GM10266 (cell line): Measurements from ENCODE around the gene ERICH6B.

Experiments used
- DNase-seq: peaks from one replicate; pipeline ENCODE4 v3.0.0; 2012; ENCODE audit errors: extremely low spot score
- CTCF ChIP-seq: IDR thresholded peaks from 2 replicates; pipeline ENCODE4 v1.5.1; 2012; ENCODE audit warnings: mild to moderate bottlenecking, low read depth; ENCODE audit not compliant: control insufficient read depth, insufficient read depth; ENCODE audit errors: missing control alignments

The ERICH6B gene

GRCh38 chr13:45541806-45542205, 73.7 kb downstream of the ERICH6B start:
- no peak for TF ChIP-seq CTCF
- no peak for DNase-seq

GRCh38 chr13:45540864-45541263, 74.7 kb downstream of the ERICH6B start:
- TF ChIP-seq CTCF: no peak
- DNase-seq: no peak

- no peak for TF ChIP-seq CTCF
- DNase-seq: no peak
Observed at GRCh38 chr13:45540195-45540594, 75.3 kb downstream of the ERICH6B start.

GRCh38 chr13:45538382-45538781, 77.2 kb downstream of the ERICH6B start:
- no peak for TF ChIP-seq CTCF
- DNase-seq: no peak

GRCh38 chr13:45537516-45537915, 78.0 kb downstream of the ERICH6B start:
- TF ChIP-seq CTCF: no peak
- DNase-seq: no peak

- TF ChIP-seq CTCF: no peak
Observed at GRCh38 chr13:45536224-45536623, 79.3 kb downstream of the ERICH6B start.

GRCh38 chr13:45534604-45535003, 80.9 kb downstream of the ERICH6B start:
- TF ChIP-seq CTCF: no peak
- no peak for DNase-seq

More at GRCh38 chr13:45536224-45536623, 79.3 kb downstream of the ERICH6B start:
- DNase-seq: no peak
